Endothelial cell of umbilical vein (primary cell): Measurements from ENCODE around the gene GNB2. TPM values are rescaled to one million over a fixed set of nuclear protein-coding genes. Genes with fewer than 3 reads are reported as not detected.

ENCODE experiments used
- BruUV-seq: library from RNA; stranded (reverse); fragments of 400-500 nt; replicated peaks from 2 replicates; lab custom pipeline; 2021; lab: Mats Ljungman, UMichigan
- CTCF ChIA-PET: fragments of 300-600, 350-600 bp; sonication (Branson Sonifier 250); formaldehyde crosslinking; loops from one replicate; lab custom pipeline; 2021; ENCODE audit warnings: antibody characterized with exemption, inconsistent platforms; lab: Charles Lee
- POLR2A ChIA-PET: fragments of 300-600, 350-600 bp; sonication (Branson Sonifier 250); formaldehyde crosslinking; loops from one replicate; lab custom pipeline; 2021; ENCODE audit warnings: antibody characterized with exemption, inconsistent platforms; lab: Charles Lee
- DNase-seq: peaks from one replicate; pipeline ENCODE4 v3.0.0-alpha.2; 2011; ENCODE audit warnings: low read depth, low spot score
- FAIRE-seq: peaks from 2 replicates; lab custom pipeline; 2011; peaks lifted over from hg19 to GRCh38; lab: Jason Lieb, UNC
- H2AFZ ChIP-seq: 2 replicates; pipeline ENCODE4 v1.6.0; 2012; ENCODE audit warnings: low read depth, low read length, control low read depth, inconsistent platforms
- H3K27ac ChIP-seq: 2 replicates; pipeline ENCODE4 v1.5.1; 2011; ENCODE audit warnings: low read depth, mild to moderate bottlenecking, control low read depth, low read length, moderate library complexity; ENCODE audit not compliant: insufficient read depth
- H3K27me3 ChIP-seq, 2 experiments: 2 replicates each; pipeline versions ENCODE4 v1.6.0 to v1.6.1; 2011; ENCODE audit warnings: low read length in 2 of 2, mixed read lengths in 1 of 2; ENCODE audit not compliant: control insufficient read depth in 2 of 2, insufficient read depth in 2 of 2
- H3K36me3 ChIP-seq, 2 experiments: 2 replicates in 1 of 2; 3 replicates in 1 of 2; pipeline ENCODE4 v1.5.1; 2011; ENCODE audit warnings: low read length in 2 of 2, mild to moderate bottlenecking in 1 of 2, moderate library complexity in 1 of 2; ENCODE audit not compliant: control insufficient read depth in 2 of 2, insufficient read depth in 2 of 2; ENCODE audit errors: extremely low read depth in 1 of 2
- H3K4me1 ChIP-seq: 3 replicates; pipeline ENCODE4 v1.5.1; 2011; ENCODE audit warnings: mild to moderate bottlenecking, low read length; ENCODE audit not compliant: control insufficient read depth, insufficient read depth; ENCODE audit errors: extremely low read depth
- H3K4me2 ChIP-seq: 2 replicates; pipeline ENCODE4 v1.6.1; 2011; ENCODE audit warnings: low read length, control low read depth, mixed read lengths; ENCODE audit not compliant: insufficient read depth
- H3K4me3 ChIP-seq, 3 experiments: fragments of 200-600 bp in 1 of 3; sonication (generic), shearing (Covaris generic) in 1 of 3; replicated peaks in 1 of 3; 2 replicates each; pipeline ENCODE4 v1.5.1; 2011 to 2016; ENCODE audit warnings: control low read depth in 3 of 3, low read length in 3 of 3, mild to moderate bottlenecking in 2 of 3, inconsistent platforms in 1 of 3, low read depth in 1 of 3, moderate library complexity in 1 of 3; ENCODE audit not compliant: insufficient read depth in 1 of 3
- H3K79me2 ChIP-seq: 2 replicates; pipeline ENCODE4 v1.6.0; 2012; ENCODE audit warnings: low read length, inconsistent platforms; ENCODE audit not compliant: control insufficient read depth, insufficient read depth
- H3K9ac ChIP-seq: replicated peaks from 2 replicates; pipeline ENCODE3; 2011; ENCODE audit warnings: low read length, control low read depth; ENCODE audit not compliant: insufficient read depth; ENCODE audit errors: extremely low read depth
- H3K9me1 ChIP-seq: replicated peaks from 3 replicates; pipeline ENCODE4 v1.6.0; 2011; ENCODE audit warnings: mild to moderate bottlenecking, low read length; ENCODE audit not compliant: control insufficient read depth, insufficient read depth; ENCODE audit errors: extremely low read depth
- H3K9me3 ChIP-seq: replicated peaks from 2 replicates; pipeline ENCODE4 v1.5.1; 2012; ENCODE audit warnings: low read length, inconsistent platforms; ENCODE audit not compliant: control insufficient read depth, insufficient read depth
- H4K20me1 ChIP-seq: replicated peaks from 2 replicates; pipeline ENCODE3; 2011; ENCODE audit warnings: mild to moderate bottlenecking, low read length; ENCODE audit not compliant: control insufficient read depth, insufficient read depth; ENCODE audit errors: extremely low read depth
- CTCF ChIP-seq, 2 donors: IDR thresholded peaks; 1 replicate in 1 of 2; 2 replicates in 1 of 2; pipeline ENCODE4 v1.5.1; 2011; ENCODE audit warnings: low read length in 2 of 2, mild to moderate bottlenecking in 2 of 2, moderate library complexity in 2 of 2, control low read depth in 1 of 2, inconsistent platforms in 1 of 2, low read depth in 1 of 2; ENCODE audit not compliant: insufficient read depth in 1 of 2; ENCODE audit errors: extremely low read depth in 1 of 2
- EZH2 ChIP-seq: IDR thresholded peaks from 2 replicates; pipeline ENCODE4 v1.6.1; 2012; ENCODE audit warnings: borderline replicate concordance, low read depth, mild to moderate bottlenecking, moderate library complexity, low read length, inconsistent platforms; ENCODE audit not compliant: severe bottlenecking
- MYC ChIP-seq: IDR thresholded peaks from one replicate; pipeline ENCODE4 v1.6.1; 2011; ENCODE audit warnings: mild to moderate bottlenecking, low read depth, low read length
- POLR2A ChIP-seq: IDR thresholded peaks from 2 replicates; pipeline ENCODE4 v1.6.1; 2012; ENCODE audit warnings: low read depth, mild to moderate bottlenecking, control low read depth, low read length
- POLR2AphosphoS5 ChIP-seq: IDR thresholded peaks from 2 replicates; pipeline ENCODE4 v1.6.1; 2012; ENCODE audit warnings: low read depth, mild to moderate bottlenecking, control low read depth, low read length, moderate library complexity; ENCODE audit not compliant: insufficient read depth
- dilution Hi-C: fragments of 300-500 bp; cut with MboI; formaldehyde crosslinking; loops from one replicate; pipeline ENCODE4 v1.15.0; 2019; ENCODE audit warnings: low sequenced_read_pairs; ENCODE audit not compliant: extremely low pct_ligation_motif_present
- intact Hi-C: fragments of 100-400 bp; cut with micrococcal nuclease; formaldehyde crosslinking; loops from one replicate; pipeline ENCODE4 v1.10.0; 2022
- polyA plus RNA-seq, 4 experiments: library from polyadenylated mRNA; depleted of rRNA in 3 of 4; stranded (reverse) in 3 of 4; unstranded in 1 of 4; fragments of >200 nt; gene quantifications; 2 replicates each; pipeline versions ENCODE4 v1.2.1 to v1.2.3, GENCODE V29; 2011 to 2012; ENCODE audit warnings: missing spikeins in 1 of 4
- total RNA-seq: library from RNA; stranded (reverse); gene quantifications from 2 replicates; pipeline ENCODE4 v1.2.3, GENCODE V29; 2021

GNB2 gene
- total and polyA plus RNA-seq, 2 donors (not counting 3 experiments of a cell fraction or from before 2014, with no cell fraction given), result 297 to 433 TPM

GRCh38 chr7:100693312-100694097 lies 20.0 kb downstream of the GNB2 start:
- Histone ChIP-seq H2AFZ (no peak overlapping the region), H3K4me2 (peak overlapping the region; percentile 89), H3K9ac (peak overlapping the region; percentile 78), H4K20me1 (peaks cover 2% of the 10 kb centered on the region), H3K79me2 (peaks cover 46% of the 10 kb centered on the region), H3K9me3 (no peaks in the 10 kb centered on the region), H3K9me1 (no peaks in the 10 kb centered on the region), H3K36me3 (peaks cover 0 to 11% of the 10 kb centered on the region in 2 experiments), H3K4me1 (peaks cover 16% of the 10 kb centered on the region), H3K27me3 (no peaks in the 10 kb centered on the region), H3K27ac (no peak overlapping the region), H3K4me3 (peak overlapping the region; percentile 53 to 80 (median 65))
- FAIRE-seq (peak; percentile 8), DNase-seq (peak; percentile 23)
- ChIA-PET CTCF (interaction anchor here (1.0 to 7.5 kb wide), 13 partner anchors 9 to 228 kb away, joined by 3 to 76 read pairs (median 9); partner anchors contain the start of genes POP7 and SLC12A9), POLR2A (interaction anchor here (0.6 to 2.6 kb wide), 3 partner anchors 12 to 277 kb away, joined by 4 to 6 read pairs (median 4); partner anchors contain the start of genes FBXO24 and POP7)
- intact Hi-C loops (loop anchor here (1.0 to 5.0 kb wide), 4 partner anchors 12 to 226 kb away; partner anchors contain the start of genes FBXO24 and LRCH4), dilution Hi-C loops (no loop called here)
- TF ChIP-seq POLR2A, result peak; percentile 24
- TF ChIP-seq MYC, result no peak
- TF ChIP-seq POLR2AphosphoS5, result peak; percentile 38
- TF ChIP-seq EZH2, result no peak
- BruUV-seq, result no TSS peak

DNA sequence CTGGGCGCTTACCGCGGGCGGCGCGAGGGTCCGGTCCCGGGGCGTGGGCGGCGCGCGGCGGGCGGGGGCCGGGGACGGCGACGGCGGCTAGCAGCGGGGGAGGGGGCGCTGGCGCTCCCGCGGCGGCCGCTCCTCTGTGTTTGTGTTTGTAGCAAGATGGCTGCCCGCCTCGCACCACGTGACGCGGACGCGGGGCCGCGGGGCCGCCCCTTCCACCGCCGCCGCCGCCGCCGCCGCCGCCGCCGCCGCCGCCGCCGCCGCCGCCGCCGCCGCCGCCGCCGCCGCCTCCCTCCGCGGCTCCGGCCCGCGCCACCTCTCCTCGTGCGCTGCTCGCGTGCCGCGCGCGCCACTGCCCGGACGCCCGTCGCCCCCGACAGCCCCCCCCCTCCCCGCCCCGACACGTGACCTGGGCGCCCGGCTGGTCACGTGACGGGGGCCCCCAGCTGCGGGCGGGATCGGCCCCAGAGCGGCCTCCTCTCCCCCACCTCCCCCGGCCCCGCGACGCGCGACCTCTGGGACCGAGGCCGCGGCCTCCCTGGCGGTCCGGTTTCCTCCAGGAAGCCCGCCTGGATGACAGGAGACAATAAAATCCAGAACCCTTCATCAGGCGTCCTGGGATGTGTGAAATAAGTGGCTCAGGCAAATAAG lies 20.7 kb downstream of the GNB2 start, which contains the start of gene GIGYF1:
TSS of gene GIGYF1 (minus strand) at position 153 of the 648 bp plus-strand sequence. CDS start 6,012 bp downstream, outside the sequence.
- POLR2A ChIA-PET, result interaction anchor here (2.6 kb wide), 1 partner anchor 11 kb away, joined by 6 read pairs; the partner anchor contains the start of gene POP7
- H3K9me3 ChIP-seq, result no peaks in the 10 kb centered on the region
- H4K20me1 ChIP-seq, result peaks cover 2% of the 10 kb centered on the region
- no peak within 1 kb of the TSS for H3K27ac ChIP-seq
- peak within 1 kb of the TSS; percentile 75 for H2AFZ ChIP-seq
- no TSS peak for BruUV-seq
- TF ChIP-seq POLR2AphosphoS5 (no peak), CTCF (IDR thresholded peaks at IDR 0.05; ENCODE audit: extremely low read depth in 1 of 2, insufficient read depth in 1 of 2, low read depth in 1 of 2, low read length in 2 of 2) (no peak)
- H3K9ac ChIP-seq, result peak within 1 kb of the TSS; percentile 78
- dilution Hi-C loops (no loop called here), intact Hi-C loops (loop anchor here (1.0 to 5.0 kb wide), 4 partner anchors 11 to 227 kb away; partner anchors contain the start of genes FBXO24 and LRCH4)
- H3K4me3 ChIP-seq, result peak within 1 kb of the TSS; percentile 53 to 80 (median 65)
- H3K4me2 ChIP-seq, result peak within 1 kb of the TSS; percentile 89
- peaks cover 16% of the 10 kb centered on the region for H3K4me1 ChIP-seq
- H3K79me2 ChIP-seq, result peaks cover 40% of the 10 kb centered on the region
- CTCF ChIA-PET, result interaction anchor here (7.5 kb wide), 1 partner anchor 11 kb away, joined by 76 read pairs; the partner anchor contains the start of gene POP7
- peaks cover 0 to 5% of the 10 kb centered on the region in 2 experiments for H3K36me3 ChIP-seq
- peaks cover 0 to 2% of the 10 kb centered on the region in 2 experiments for H3K27me3 ChIP-seq
- peak; percentile 62 for FAIRE-seq
- H3K9me1 ChIP-seq, result no peaks in the 10 kb centered on the region
- peak; percentile 35 for DNase-seq
